K562 (cell line): ENCODE results near the gene CTSW. TPM values are rescaled to one million over a fixed set of nuclear protein-coding genes. Genes with fewer than 3 reads are reported as not detected.

Source experiments
- ATAC-seq: fragments of 200-7000 bp; cut with Tn5 transposase; 3 replicates; pipeline ENCODE4 v1.9.1; 2020; ENCODE audit warnings: moderate library complexity
- BruUV-seq: library from RNA; stranded (reverse); fragments of 400-500 nt; replicated peaks from 2 replicates; lab custom pipeline; 2021; lab: Mats Ljungman, UMichigan
- CTCF ChIA-PET: fragments of 300-600 bp; formaldehyde crosslinking; extraction: SDS; loops from one replicate; lab custom pipeline; 2021; ENCODE audit warnings: low intra/inter-chr PET ratio; lab: Yijun Ruan, JAX
- POLR2A ChIA-PET: fragments of 300-600, 350-650 bp; sonication (Branson Sonifier 250); formaldehyde crosslinking; extraction: SDS; loops from one replicate; lab custom pipeline; 2021; ENCODE audit warnings: antibody characterized with exemption, inconsistent platforms; lab: Yijun Ruan, JAX
- DNase-seq, 4 experiments: peaks; one replicate each; pipeline versions ENCODE4 v3.0.0 to v3.0.0-alpha.2; 2011 to 2018; ENCODE audit warnings: low spot score in 3 of 4, mixed read lengths in 3 of 4; ENCODE audit errors: extremely low read depth in 1 of 4
- FAIRE-seq: peaks from 2 replicates; lab custom pipeline; 2011; peaks lifted over from hg19 to GRCh38; lab: Jason Lieb, UNC
- H2AFZ ChIP-seq: 2 replicates; pipeline ENCODE4 v1.6.0; 2011; ENCODE audit warnings: low read depth, low read length, control low read depth, inconsistent platforms
- H3K27ac ChIP-seq: fragments of 200-600 bp; 3 replicates; pipeline ENCODE4 v1.8.0; 2011; ENCODE audit warnings: low read depth, mild to moderate bottlenecking, control low read depth, inconsistent platforms, low read length, moderate library complexity, mixed read lengths; ENCODE audit errors: extremely low read depth
- H3K27me3 ChIP-seq, 2 experiments: fragments of 300-600 bp in 1 of 2; 2 replicates in 1 of 2; 3 replicates in 1 of 2; pipeline versions ENCODE4 v1.6.0 to v1.8.0; 2011; ENCODE audit warnings: inconsistent platforms in 2 of 2, low read length in 2 of 2, mild to moderate bottlenecking in 1 of 2, mixed read lengths in 1 of 2, moderate library complexity in 1 of 2; ENCODE audit not compliant: control insufficient read depth in 2 of 2, insufficient read depth in 2 of 2
- H3K36me3 ChIP-seq: fragments of 300-600 bp; 3 replicates; pipeline ENCODE4 v1.8.0; 2011; ENCODE audit warnings: mild to moderate bottlenecking, low read length, inconsistent platforms; ENCODE audit not compliant: control insufficient read depth, insufficient read depth
- H3K4me1 ChIP-seq, 2 experiments: fragments of 200-600 bp in 1 of 2; replicated peaks in 1 of 2; 2 replicates in 1 of 2; 3 replicates in 1 of 2; pipeline versions ENCODE4 v1.5.1 to v1.8.0; 2011; ENCODE audit warnings: inconsistent platforms in 2 of 2, low read length in 2 of 2, mild to moderate bottlenecking in 1 of 2, mixed read lengths in 1 of 2, moderate library complexity in 1 of 2; ENCODE audit not compliant: control insufficient read depth in 2 of 2, insufficient read depth in 2 of 2
- H3K4me2 ChIP-seq: 2 replicates; pipeline ENCODE4 v1.6.1; 2011; ENCODE audit warnings: low read length, control low read depth, inconsistent platforms, mixed read lengths; ENCODE audit not compliant: insufficient read depth
- H3K4me3 ChIP-seq: fragments of 200-600 bp; sonication (generic), shearing (Covaris generic); 2 replicates; pipeline ENCODE4 v1.5.1; 2016; ENCODE audit warnings: control low read depth, inconsistent platforms
- H3K79me2 ChIP-seq: fragments of 200-600 bp; 3 replicates; pipeline ENCODE4 v1.8.0; 2011; ENCODE audit warnings: low read length, inconsistent platforms; ENCODE audit not compliant: control insufficient read depth, insufficient read depth
- H3K9ac ChIP-seq, 2 experiments: 2 replicates each; pipeline versions ENCODE4 v1.6.0 to v1.6.1; 2011; ENCODE audit warnings: low read depth in 2 of 2, low read length in 2 of 2, control low read depth in 1 of 2, inconsistent platforms in 1 of 2, mild to moderate bottlenecking in 1 of 2, mixed read lengths in 1 of 2; ENCODE audit not compliant: insufficient read depth in 1 of 2
- H3K9me1 ChIP-seq: one replicate; pipeline ENCODE4 v1.6.0; 2011; ENCODE audit warnings: inconsistent platforms, mild to moderate bottlenecking, low read length, moderate library complexity; ENCODE audit not compliant: control insufficient read depth, insufficient read depth
- H3K9me3 ChIP-seq: replicated peaks from 2 replicates; pipeline ENCODE4 v1.5.1; 2011; ENCODE audit warnings: low read depth, low read length, inconsistent platforms; ENCODE audit not compliant: control insufficient read depth, insufficient read depth
- H4K20me1 ChIP-seq: replicated peaks from 2 replicates; pipeline ENCODE4 v1.6.1; 2011; ENCODE audit warnings: low read length, inconsistent platforms, mixed read lengths; ENCODE audit not compliant: control insufficient read depth, insufficient read depth
- BCOR ChIP-seq: fragments of 450-650 bp; IDR thresholded peaks from 2 replicates; pipeline ENCODE4 v1.6.1; 2016
- GTF2A2 ChIP-seq: IDR thresholded peaks from 2 replicates; pipeline ENCODE4 v1.6.1; 2016; ENCODE audit warnings: mild to moderate bottlenecking, missing genetic modification characterization, missing compliant biosample characterization
- HNRNPL ChIP-seq: fragments of 200-400 bp; formaldehyde crosslinking; IDR thresholded peaks from 2 replicates; pipeline ENCODE4 v1.6.1; 2017; ENCODE audit warnings: low read depth, mild to moderate bottlenecking, low read length
- PHF8 ChIP-seq: fragments of 200-600 bp; sonication (generic); IDR thresholded peaks from 2 replicates; pipeline ENCODE4 v1.6.1; 2012; ENCODE audit warnings: mixed run types, mild to moderate bottlenecking, inconsistent platforms, low read length, moderate library complexity, borderline replicate concordance
- ZNF766 ChIP-seq: fragments of 200-800 bp; sonication (Bioruptor generic); conservative IDR thresholded peaks from 2 replicates; pipeline ENCODE4 v1.6.1; 2016; ENCODE audit warnings: missing genetic modification characterization, missing compliant biosample characterization
- WGBS: fragments of 100-300 bp; shearing (Covaris generic); methylation state at CpG from one replicate; pipeline ENCODE4 v1.1.6; 2016; ENCODE audit warnings: low coverage, mixed read lengths; ENCODE audit not compliant: insufficient coverage; ENCODE audit errors: missing lambda C conversion rate; 5-methylcytosine and 5-hydroxymethylcytosine counted together
- in situ Hi-C: fragments of 300-500 bp; cut with MboI; formaldehyde crosslinking; loops from 4 replicates; pipeline ENCODE4 v1.15.0; 2018; ENCODE audit warnings: inconsistent platforms, mixed read lengths
- intact Hi-C: fragments of 100-400 bp; cut with micrococcal nuclease; formaldehyde crosslinking; loops from 2 replicates; pipeline ENCODE4 v1.14.2; 2022
- polyA plus RNA-seq, 8 experiments: library from polyadenylated mRNA; depleted of rRNA in 4 of 8; stranded (reverse) in 5 of 8; unstranded in 3 of 8; fragments of >200 nt; fragmentation: Nextera tagmentation in 2 of 8; fragmentation: Illumina TruSeq in 1 of 8; extraction: Ambion mirVana in 2 of 8; extraction: Trizol in 1 of 8; gene quantifications; 2 replicates each; pipeline versions ENCODE4 v1.2.1 to v1.2.3, GENCODE V29; 2011 to 2014; ENCODE audit warnings: inconsistent platforms in 1 of 8, missing spikeins in 1 of 8
- total RNA-seq, 7 experiments: library from RNA; depleted of rRNA in 6 of 7; stranded (reverse); fragments of >200 nt in 6 of 7; fragmentation: Illumina TruSeq in 2 of 7; extraction: Trizol in 2 of 7; gene quantifications; 2 replicates each; pipeline versions ENCODE4 v1.2.1 to v1.2.3, GENCODE V29; 2011 to 2021; ENCODE audit warnings: low replicate concordance in 1 of 7
- TF ChIP-seq, protein P1 (sequence below): fragments of 250-450 bp; sonication (Bioruptor Pico); IDR thresholded peaks from 2 replicates; pipeline ENCODE4 v1.4.0; 2020; ENCODE audit warnings: borderline replicate concordance
- TF ChIP-seq, protein P2 (sequence below): fragments of 450-650 bp; formaldehyde crosslinking; IDR thresholded peaks from 2 replicates; pipeline ENCODE4 v1.4.0; 2020; ENCODE audit warnings: mild to moderate bottlenecking
- TF ChIP-seq, protein P3 (sequence below): conservative IDR thresholded peaks from 2 replicates; pipeline ENCODE4 v1.6.1; 2011; ENCODE audit warnings: low read depth, mild to moderate bottlenecking, low read length; ENCODE audit not compliant: control insufficient read depth
- TF ChIP-seq, protein P4 (sequence below), 2 experiments: fragments of 200-800 bp in 1 of 2; sonication (Bioruptor generic) in 1 of 2; sonication (generic) in 1 of 2; formaldehyde crosslinking in 1 of 2; IDR thresholded peaks in 1 of 2; conservative IDR thresholded peaks in 1 of 2; 2 replicates each; pipeline versions ENCODE4 v1.5.0 to v1.6.1; 2016 to 2020; ENCODE audit warnings: missing compliant biosample characterization in 1 of 2, missing genetic modification characterization in 1 of 2, missing genetic modification reagents in 1 of 2
- TF ChIP-seq, protein P5 (sequence below): sonication (generic); formaldehyde crosslinking; IDR thresholded peaks from 2 replicates; pipeline ENCODE4 v1.4.0; 2020; ENCODE audit warnings: mild to moderate bottlenecking, missing genetic modification reagents

The CTSW gene
- total and polyA plus RNA-seq, 9 of the 15 experiments (the other 6 are each of a cell fraction or from before 2014, with no cell fraction given): 0.04 TPM; not detected in 8

DNA sequence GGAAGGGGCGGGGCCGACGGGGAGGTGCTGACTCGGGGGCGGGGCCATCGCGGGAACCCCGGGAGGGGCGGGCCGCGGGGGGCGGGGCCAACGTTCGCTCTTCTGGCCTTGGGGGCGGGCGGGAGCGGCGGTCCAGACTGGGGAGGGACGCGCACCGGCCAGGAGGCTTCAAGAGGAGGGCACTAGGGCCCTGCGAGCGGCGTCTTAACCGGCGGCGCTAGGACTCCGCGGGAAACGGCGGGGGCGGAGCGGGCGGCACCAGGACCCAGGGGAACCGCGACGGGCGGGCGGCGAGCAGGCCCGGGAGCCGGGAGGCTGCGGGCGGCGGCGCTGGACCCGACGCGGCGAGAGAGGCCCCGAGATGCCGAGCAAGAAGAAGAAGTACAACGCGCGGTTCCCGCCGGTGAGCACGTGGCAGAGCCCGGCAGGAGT lies 39.5 kb downstream of the CTSW start, which contains the start of gene DRAP1:
Gene DRAP1 (plus strand): TSS at position 286 of the 432 bp plus-strand sequence. CDS start 76 bp downstream, at position 362.
- CTCF ChIA-PET: interaction anchor here (1.5 kb wide), 1 partner anchor 31 kb away, joined by 7 read pairs; the partner anchor contains the start of gene FIBP
- FAIRE-seq (no peak), ATAC-seq (peak; percentile 93), DNase-seq (peak; percentile 98 to 99 (median 99))
- H4K20me1 ChIP-seq: no peaks in the 10 kb centered on the region
- POLR2A ChIA-PET: interaction anchor here (0.8 to 2.1 kb wide), 6 partner anchors 10 to 29 kb away, joined by 5 to 12 read pairs (median 10); partner anchors contain the start of genes CCDC85B and FOSL1
- H3K79me2 ChIP-seq: peaks cover 31% of the 10 kb centered on the region
- 0% methylated on average over 17 of the region's 59 CpGs for WGBS
- BruUV-seq: no TSS peak
- peaks cover 31% of the 10 kb centered on the region; the same call in 1 of the 3 replicates for H3K36me3 ChIP-seq
- peak within 1 kb of the TSS; percentile 98 for H3K4me3 ChIP-seq
- H3K27ac ChIP-seq: peak within 1 kb of the TSS; percentile 95
- in situ Hi-C loops (no loop called here), intact Hi-C loops (loop anchor here (1.0 kb wide), 1 partner anchor 42 kb away; the partner anchor contains the start of gene SART1)
- H3K4me1 ChIP-seq: peaks cover 25 to 59% of the 10 kb centered on the region in 2 experiments
- H2AFZ ChIP-seq: peak within 1 kb of the TSS; percentile 90
- H3K27me3 ChIP-seq: no peaks in the 10 kb centered on the region
- H3K9me3 ChIP-seq: no peaks in the 10 kb centered on the region
- peak within 1 kb of the TSS; percentile 94 for H3K4me2 ChIP-seq
- peak within 1 kb of the TSS; percentile 96 to 99 for H3K9ac ChIP-seq
- no peaks in the 10 kb centered on the region for H3K9me1 ChIP-seq
- TF ChIP-seq BCOR (0 out of 2 replicates have a peak, but pooled peaks have one; percentile 40), HNRNPL (peak; percentile 49; the same call in 1 of the 2 replicates), GTF2A2 (tag) (0 out of 2 replicates have a peak, but pooled peaks have one; percentile 8), ZNF766 (0 out of 2 replicates have a peak, but pooled peaks have one; percentile 60), PHF8 (peak; percentile 52; the same call in 1 of the 2 replicates)
- TF ChIP-seq, protein P1, sequence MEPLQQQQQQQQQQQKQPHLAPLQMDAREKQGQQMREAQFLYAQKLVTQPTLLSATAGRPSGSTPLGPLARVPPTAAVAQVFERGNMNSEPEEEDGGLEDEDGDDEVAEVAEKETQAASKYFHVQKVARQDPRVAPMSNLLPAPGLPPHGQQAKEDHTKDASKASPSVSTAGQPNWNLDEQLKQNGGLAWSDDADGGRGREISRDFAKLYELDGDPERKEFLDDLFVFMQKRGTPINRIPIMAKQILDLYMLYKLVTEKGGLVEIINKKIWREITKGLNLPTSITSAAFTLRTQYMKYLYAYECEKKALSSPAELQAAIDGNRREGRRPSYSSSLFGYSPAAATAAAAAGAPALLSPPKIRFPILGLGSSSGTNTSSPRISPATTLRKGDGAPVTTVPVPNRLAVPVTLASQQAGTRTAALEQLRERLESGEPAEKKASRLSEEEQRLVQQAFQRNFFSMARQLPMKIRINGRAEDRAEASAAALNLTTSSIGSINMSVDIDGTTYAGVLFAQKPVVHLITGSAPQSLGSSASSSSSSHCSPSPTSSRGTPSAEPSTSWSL (CRISPR knock-in tag): no peak
- TF ChIP-seq, protein P2, sequence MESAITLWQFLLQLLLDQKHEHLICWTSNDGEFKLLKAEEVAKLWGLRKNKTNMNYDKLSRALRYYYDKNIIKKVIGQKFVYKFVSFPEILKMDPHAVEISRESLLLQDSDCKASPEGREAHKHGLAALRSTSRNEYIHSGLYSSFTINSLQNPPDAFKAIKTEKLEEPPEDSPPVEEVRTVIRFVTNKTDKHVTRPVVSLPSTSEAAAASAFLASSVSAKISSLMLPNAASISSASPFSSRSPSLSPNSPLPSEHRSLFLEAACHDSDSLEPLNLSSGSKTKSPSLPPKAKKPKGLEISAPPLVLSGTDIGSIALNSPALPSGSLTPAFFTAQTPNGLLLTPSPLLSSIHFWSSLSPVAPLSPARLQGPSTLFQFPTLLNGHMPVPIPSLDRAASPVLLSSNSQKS: no peak
- TF ChIP-seq, protein P3, sequence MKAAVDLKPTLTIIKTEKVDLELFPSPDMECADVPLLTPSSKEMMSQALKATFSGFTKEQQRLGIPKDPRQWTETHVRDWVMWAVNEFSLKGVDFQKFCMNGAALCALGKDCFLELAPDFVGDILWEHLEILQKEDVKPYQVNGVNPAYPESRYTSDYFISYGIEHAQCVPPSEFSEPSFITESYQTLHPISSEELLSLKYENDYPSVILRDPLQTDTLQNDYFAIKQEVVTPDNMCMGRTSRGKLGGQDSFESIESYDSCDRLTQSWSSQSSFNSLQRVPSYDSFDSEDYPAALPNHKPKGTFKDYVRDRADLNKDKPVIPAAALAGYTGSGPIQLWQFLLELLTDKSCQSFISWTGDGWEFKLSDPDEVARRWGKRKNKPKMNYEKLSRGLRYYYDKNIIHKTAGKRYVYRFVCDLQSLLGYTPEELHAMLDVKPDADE: peak; percentile 56; the same call in 1 of the 2 replicates
- TF ChIP-seq, protein P4, sequence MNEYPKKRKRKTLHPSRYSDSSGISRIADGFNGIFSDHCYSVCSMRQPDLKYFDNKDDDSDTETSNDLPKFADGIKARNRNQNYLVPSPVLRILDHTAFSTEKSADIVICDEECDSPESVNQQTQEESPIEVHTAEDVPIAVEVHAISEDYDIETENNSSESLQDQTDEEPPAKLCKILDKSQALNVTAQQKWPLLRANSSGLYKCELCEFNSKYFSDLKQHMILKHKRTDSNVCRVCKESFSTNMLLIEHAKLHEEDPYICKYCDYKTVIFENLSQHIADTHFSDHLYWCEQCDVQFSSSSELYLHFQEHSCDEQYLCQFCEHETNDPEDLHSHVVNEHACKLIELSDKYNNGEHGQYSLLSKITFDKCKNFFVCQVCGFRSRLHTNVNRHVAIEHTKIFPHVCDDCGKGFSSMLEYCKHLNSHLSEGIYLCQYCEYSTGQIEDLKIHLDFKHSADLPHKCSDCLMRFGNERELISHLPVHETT (CRISPR knock-in tag; conservative IDR thresholded peaks at IDR 0.05 in 1 of 2, IDR thresholded peaks at IDR 0.05 in 1 of 2): peak in 1 of 2 experiments; percentile 91; a peak in 1 of 4 replicates
- TF ChIP-seq, protein P5, sequence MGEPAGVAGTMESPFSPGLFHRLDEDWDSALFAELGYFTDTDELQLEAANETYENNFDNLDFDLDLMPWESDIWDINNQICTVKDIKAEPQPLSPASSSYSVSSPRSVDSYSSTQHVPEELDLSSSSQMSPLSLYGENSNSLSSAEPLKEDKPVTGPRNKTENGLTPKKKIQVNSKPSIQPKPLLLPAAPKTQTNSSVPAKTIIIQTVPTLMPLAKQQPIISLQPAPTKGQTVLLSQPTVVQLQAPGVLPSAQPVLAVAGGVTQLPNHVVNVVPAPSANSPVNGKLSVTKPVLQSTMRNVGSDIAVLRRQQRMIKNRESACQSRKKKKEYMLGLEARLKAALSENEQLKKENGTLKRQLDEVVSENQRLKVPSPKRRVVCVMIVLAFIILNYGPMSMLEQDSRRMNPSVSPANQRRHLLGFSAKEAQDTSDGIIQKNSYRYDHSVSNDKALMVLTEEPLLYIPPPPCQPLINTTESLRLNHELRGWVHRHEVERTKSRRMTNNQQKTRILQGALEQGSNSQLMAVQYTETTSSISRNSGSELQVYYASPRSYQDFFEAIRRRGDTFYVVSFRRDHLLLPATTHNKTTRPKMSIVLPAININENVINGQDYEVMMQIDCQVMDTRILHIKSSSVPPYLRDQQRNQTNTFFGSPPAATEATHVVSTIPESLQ (CRISPR knock-in tag): no peak
